ENCODE data around the gene ZNF333. TPM values are rescaled to one million over a fixed set of nuclear protein-coding genes. Genes with fewer than 3 reads are reported as not detected.
A peak's percentile ranks its signal among the peaks of the same experiment; 100 is the strongest.

Gene ZNF333
- polyA plus RNA-seq, 3 donors: 7.6 to 43.0 (median 9.3) TPM

GRCh38 chr19:14695471-14695870, 5.6 kb downstream of the ZNF333 start:
- Mint-ChIP-seq H3K4me1 (peaks cover 8% of the 10 kb centered on the region), H3K9me3 (peaks cover 0 to under 1% (median 0%) of the 10 kb centered on the region in 7 donors), H3K4me3 (no peak overlapping the region), H3K27me3 (ENCODE audit: low read depth in 3 of 3) (no peaks in the 10 kb centered on the region), H3K36me3 (peaks cover 61 to 79% of the 10 kb centered on the region in 2 donors), H3K27ac (peak overlapping the region in 1 of 7 donors; percentile 37)
- Histone ChIP-seq H2AFZ (ENCODE audit: insufficient read depth, low read depth, low read length, poor library complexity, severe bottlenecking) (no peak overlapping the region), H3K4me3 (replicated peaks in 1 of 3; ENCODE audit: low read depth in 2 of 3, low read length in 3 of 3) (no peak overlapping the region), H3K4me2 (replicated peaks; ENCODE audit: extremely low read depth, low read length, poor library complexity, severe bottlenecking) (no peak overlapping the region), H3K36me3 (replicated peaks in 1 of 2; ENCODE audit: control insufficient read depth in 1 of 2, insufficient read depth in 2 of 2, low read length in 2 of 2) (peaks cover 61 to 69% of the 10 kb centered on the region in 2 donors), H3K9ac (ENCODE audit: insufficient read depth, low read length, poor library complexity, severe bottlenecking) (no peak overlapping the region), H3K27ac (ENCODE audit: low read depth in 1 of 2, low read length in 2 of 2) (no peak overlapping the region), H3K27me3 (ENCODE audit: control insufficient read depth in 2 of 2, insufficient read depth in 2 of 2, low read length in 2 of 2) (no peaks in the 10 kb centered on the region), H3K79me2 (ENCODE audit: insufficient read depth, low read length) (peaks cover 33% of the 10 kb centered on the region), H4K20me1 (ENCODE audit: insufficient read depth, low read length) (peaks cover 23% of the 10 kb centered on the region), H3K4me1 (ENCODE audit: control insufficient read depth in 1 of 2, insufficient read depth in 2 of 2, low read length in 2 of 2) (peaks cover 6 to 7% of the 10 kb centered on the region in 2 donors), H3K9me3 (replicated peaks in 1 of 2; ENCODE audit: control insufficient read depth in 1 of 2, insufficient read depth in 1 of 2, low read length in 2 of 2) (no peaks in the 10 kb centered on the region)
- intact Hi-C loops (cut with micrococcal nuclease): no loop called here
- 93% methylated on average over 2 of the region's 5 CpGs for WGBS (ENCODE audit: insufficient coverage)
- no peak for TF ChIP-seq CTCF (IDR thresholded peaks at IDR 0.05)
- no peak for DNase-seq

GRCh38 chr19:14699641-14700040, 9.8 kb downstream of the ZNF333 start:
- Histone ChIP-seq H3K4me3 (replicated peaks in 1 of 3; ENCODE audit: low read depth in 2 of 3, low read length in 3 of 3) (no peak overlapping the region), H2AFZ (ENCODE audit: insufficient read depth, low read depth, low read length, poor library complexity, severe bottlenecking) (no peak overlapping the region), H3K9me3 (replicated peaks in 1 of 2; ENCODE audit: control insufficient read depth in 1 of 2, insufficient read depth in 1 of 2, low read length in 2 of 2) (peaks cover 0 to 17% of the 10 kb centered on the region in 2 donors), H3K9ac (ENCODE audit: insufficient read depth, low read length, poor library complexity, severe bottlenecking) (no peak overlapping the region), H3K27me3 (ENCODE audit: control insufficient read depth in 2 of 2, insufficient read depth in 2 of 2, low read length in 2 of 2) (no peaks in the 10 kb centered on the region), H3K4me2 (replicated peaks; ENCODE audit: extremely low read depth, low read length, poor library complexity, severe bottlenecking) (no peak overlapping the region), H3K27ac (ENCODE audit: low read depth in 1 of 2, low read length in 2 of 2) (no peak overlapping the region), H3K4me1 (ENCODE audit: control insufficient read depth in 1 of 2, insufficient read depth in 2 of 2, low read length in 2 of 2) (no peaks in the 10 kb centered on the region), H3K79me2 (ENCODE audit: insufficient read depth, low read length) (no peaks in the 10 kb centered on the region), H3K36me3 (replicated peaks in 1 of 2; ENCODE audit: control insufficient read depth in 1 of 2, insufficient read depth in 2 of 2, low read length in 2 of 2) (peaks cover 87 to 94% of the 10 kb centered on the region in 2 donors), H4K20me1 (ENCODE audit: insufficient read depth, low read length) (peaks cover 22% of the 10 kb centered on the region)
- Mint-ChIP-seq H3K36me3 (peaks cover 83 to 96% of the 10 kb centered on the region in 2 donors), H3K4me3 (no peak overlapping the region), H3K27ac (peak overlapping the region in 3 of 7 donors; percentile 26 to 55 (median 41)), H3K27me3 (ENCODE audit: low read depth in 3 of 3) (no peaks in the 10 kb centered on the region), H3K4me1 (no peaks in the 10 kb centered on the region), H3K9me3 (peaks cover 1 to 28% (median 10%) of the 10 kb centered on the region in 7 donors)
- intact Hi-C loops (cut with micrococcal nuclease): no loop called here
- 36% methylated on average over 2 of the region's 8 CpGs for WGBS (ENCODE audit: insufficient coverage)
- no peak for TF ChIP-seq CTCF (IDR thresholded peaks at IDR 0.05)
- DNase-seq: no peak
